ENCODE measurements around the gene DDX11.
"Not testable (repeated sequence)": the region's sequence is repeated elsewhere in the genome, so short reads cannot be mapped to it uniquely, and the experiment has no call there.

Gene DDX11

GRCh38 chr12:31067656-31068055 lies 6.0 kb upstream of the DDX11 start:
- not testable (repeated sequence) for DNase-seq (ENCODE audit: low spot score)

GRCh38 chr12:31070971-31071740 lies 2.5 kb upstream of the DDX11 start:
- DNase-seq (ENCODE audit: low spot score), result not testable (repeated sequence)

- DNase-seq (ENCODE audit: low spot score), result not testable (repeated sequence)
Observed at GRCh38 chr12:31072962-31073361, 698 bp upstream of the DDX11 start.

GRCh38 chr12:31074333-31074874 lies 744 bp downstream of the DDX11 start:
- peak; percentile 17 for DNase-seq (ENCODE audit: low spot score)

GRCh38 chr12:31076150-31076549 lies 2.5 kb downstream of the DDX11 start:
- DNase-seq (ENCODE audit: low spot score), result not testable (repeated sequence)

GRCh38 chr12:31077095-31077494 lies 3.4 kb downstream of the DDX11 start:
- DNase-seq (ENCODE audit: low spot score), result not testable (repeated sequence)

GRCh38 chr12:31077998-31078397 lies 4.3 kb downstream of the DDX11 start:
- DNase-seq (ENCODE audit: low spot score), result not testable (repeated sequence)

- not testable (repeated sequence) for DNase-seq (ENCODE audit: low spot score)
Observed at GRCh38 chr12:31079421-31079820, 5.8 kb downstream of the DDX11 start.

- not testable (repeated sequence) for DNase-seq (ENCODE audit: low spot score)
Observed at GRCh38 chr12:31080221-31080620, 6.6 kb downstream of the DDX11 start.

GRCh38 chr12:31081274-31081673 lies 7.6 kb downstream of the DDX11 start:
- not testable (repeated sequence) for DNase-seq (ENCODE audit: low spot score)

- DNase-seq (ENCODE audit: low spot score), result not testable (repeated sequence)
Observed at GRCh38 chr12:31084241-31084640, 10.6 kb downstream of the DDX11 start.

GRCh38 chr12:31086032-31086431 lies 12.4 kb downstream of the DDX11 start:
- not testable (repeated sequence) for DNase-seq (ENCODE audit: low spot score)

GRCh38 chr12:31087486-31087885 lies 13.8 kb downstream of the DDX11 start:
- DNase-seq (ENCODE audit: low spot score), result not testable (repeated sequence)

GRCh38 chr12:31087956-31088355 lies 14.3 kb downstream of the DDX11 start:
- DNase-seq (ENCODE audit: low spot score), result not testable (repeated sequence)

- no peak for DNase-seq (ENCODE audit: low spot score)
Observed at GRCh38 chr12:31089072-31089471, 15.4 kb downstream of the DDX11 start.

GRCh38 chr12:31091629-31092028 lies 18.0 kb downstream of the DDX11 start:
- DNase-seq (ENCODE audit: low spot score), result not testable (repeated sequence)

- not testable (repeated sequence) for DNase-seq (ENCODE audit: low spot score)
Observed at GRCh38 chr12:31092718-31093117, 19.1 kb downstream of the DDX11 start.

- not testable (repeated sequence) for DNase-seq (ENCODE audit: low spot score)
Observed at GRCh38 chr12:31095080-31095860, 21.6 kb downstream of the DDX11 start.

- not testable (repeated sequence) for DNase-seq (ENCODE audit: low spot score)
Observed at GRCh38 chr12:31096251-31097065, 22.8 kb downstream of the DDX11 start.

- not testable (repeated sequence) for DNase-seq (ENCODE audit: low spot score)
Observed at GRCh38 chr12:31097819-31098218, 24.2 kb downstream of the DDX11 start.

GRCh38 chr12:31098363-31098762 lies 24.7 kb downstream of the DDX11 start:
- DNase-seq (ENCODE audit: low spot score), result not testable (repeated sequence)

GRCh38 chr12:31098771-31099170 lies 25.1 kb downstream of the DDX11 start:
- DNase-seq (ENCODE audit: low spot score), result not testable (repeated sequence)

Data from CD4-positive, alpha-beta T cell treated with Interleukin-2 at 100 ng/mL for 4 hours (primary cell).